SK-N-SH treated with all-trans-retinoic acid at 6 μM for 48 hours (cell line): ENCODE data around the gene LDB1.
A peak's percentile ranks its signal among the peaks of the same experiment; 100 is the strongest.

ENCODE experiments used
- ARNTL ChIP-seq: fragments of 450-650 bp; formaldehyde crosslinking; IDR thresholded peaks from 2 replicates; pipeline ENCODE4 v1.5.0; 2020; ENCODE audit warnings: low read depth, mild to moderate bottlenecking, moderate library complexity, borderline replicate concordance
- CREB5 ChIP-seq: fragments of 250-450 bp; sonication (Bioruptor Pico); IDR thresholded peaks from 2 replicates; pipeline ENCODE4 v1.5.1; 2020; ENCODE audit warnings: low read depth, mild to moderate bottlenecking, moderate library complexity
- CSRNP3 ChIP-seq: fragments of 250-450 bp; sonication (Bioruptor Pico); IDR thresholded peaks from 2 replicates; pipeline ENCODE4 v1.5.1; 2021; ENCODE audit warnings: mild to moderate bottlenecking, moderate library complexity
- GLIS3 ChIP-seq: fragments of 250-450 bp; sonication (Bioruptor Pico); IDR thresholded peaks from 2 replicates; pipeline ENCODE4 v1.5.0; 2020; ENCODE audit warnings: mild to moderate bottlenecking, moderate library complexity
- ISL1 ChIP-seq: fragments of 250-450 bp; sonication (Bioruptor Pico); IDR thresholded peaks from 2 replicates; pipeline ENCODE4 v2.1.2; 2022; ENCODE audit warnings: mild to moderate bottlenecking, moderate library complexity
- OSR1 ChIP-seq: fragments of 250-450 bp; sonication (Bioruptor Pico); IDR thresholded peaks from 2 replicates; pipeline ENCODE4 v1.8.0; 2022; ENCODE audit warnings: moderate library complexity, mild to moderate bottlenecking, inconsistent platforms
- PATZ1 ChIP-seq: fragments of 250-450 bp; sonication (Bioruptor Pico); IDR thresholded peaks from 2 replicates; pipeline ENCODE4 v1.8.0; 2020; ENCODE audit warnings: mild to moderate bottlenecking, moderate library complexity, borderline replicate concordance
- PPARA ChIP-seq: fragments of 250-450 bp; sonication (Bioruptor Pico); IDR thresholded peaks from 2 replicates; pipeline ENCODE4 v1.5.0; 2020; ENCODE audit warnings: mild to moderate bottlenecking, borderline replicate concordance
- RARB ChIP-seq: fragments of 250-450 bp; sonication (Bioruptor Pico); IDR thresholded peaks from 2 replicates; pipeline ENCODE4 v1.8.0; 2021; ENCODE audit warnings: mild to moderate bottlenecking, moderate library complexity
- SNAI2 ChIP-seq: fragments of 250-450 bp; sonication (Bioruptor Pico); IDR thresholded peaks from 2 replicates; pipeline ENCODE4 v1.5.0; 2020; ENCODE audit warnings: mild to moderate bottlenecking, moderate library complexity
- TCF4 ChIP-seq: fragments of 250-450 bp; sonication (Bioruptor Pico); IDR thresholded peaks from 2 replicates; pipeline ENCODE4 v1.8.0; 2021; ENCODE audit warnings: mild to moderate bottlenecking, moderate library complexity, borderline replicate concordance
- ZC3H10 ChIP-seq: fragments of 250-450 bp; sonication (Bioruptor Pico); IDR thresholded peaks from 2 replicates; pipeline ENCODE4 v1.5.1; 2021; ENCODE audit warnings: mild to moderate bottlenecking, moderate library complexity
- ZFP30 ChIP-seq: fragments of 450-650 bp; formaldehyde crosslinking; IDR thresholded peaks from 2 replicates; pipeline ENCODE4 v1.5.0; 2022; ENCODE audit warnings: mild to moderate bottlenecking, moderate library complexity
- ZNF70 ChIP-seq: fragments of 450-650 bp; formaldehyde crosslinking; IDR thresholded peaks from 2 replicates; pipeline ENCODE4 v1.5.0; 2020; ENCODE audit warnings: mild to moderate bottlenecking, moderate library complexity

- TF ChIP-seq PPARA (CRISPR knock-in tag): no peak
- TF ChIP-seq ZFP30: no peak
- TF ChIP-seq TCF4: no peak
- no peak for TF ChIP-seq ZNF70 (CRISPR knock-in tag)
- TF ChIP-seq OSR1 (CRISPR knock-in tag): no peak
- peak; percentile 77; the same call in 1 of the 2 replicates for TF ChIP-seq PATZ1 (CRISPR knock-in tag)
- no peak for TF ChIP-seq RARB (CRISPR knock-in tag)
- no peak for TF ChIP-seq SNAI2 (CRISPR knock-in tag)
- no peak for TF ChIP-seq CSRNP3 (CRISPR knock-in tag)
- no peak for TF ChIP-seq GLIS3 (CRISPR knock-in tag)
- no peak for TF ChIP-seq ZC3H10 (CRISPR knock-in tag)
- no peak for TF ChIP-seq ARNTL (CRISPR knock-in tag)
- no peak for TF ChIP-seq ISL1 (CRISPR knock-in tag)
- TF ChIP-seq CREB5: no peak
These were observed 5.1 kb downstream of the LDB1 start for GRCh38 chr10:102114861-102115618.
